ENCODE data around the gene CCNB1.

GRCh38 chr5:69217548-69218526 is 50.9 kb downstream of the CCNB1 start:
- peak; percentile 83 for TF ChIP-seq POLR2AphosphoS5 (IDR thresholded peaks at IDR 0.05; ENCODE audit: low read depth, low read length)
- TF ChIP-seq, protein P1, sequence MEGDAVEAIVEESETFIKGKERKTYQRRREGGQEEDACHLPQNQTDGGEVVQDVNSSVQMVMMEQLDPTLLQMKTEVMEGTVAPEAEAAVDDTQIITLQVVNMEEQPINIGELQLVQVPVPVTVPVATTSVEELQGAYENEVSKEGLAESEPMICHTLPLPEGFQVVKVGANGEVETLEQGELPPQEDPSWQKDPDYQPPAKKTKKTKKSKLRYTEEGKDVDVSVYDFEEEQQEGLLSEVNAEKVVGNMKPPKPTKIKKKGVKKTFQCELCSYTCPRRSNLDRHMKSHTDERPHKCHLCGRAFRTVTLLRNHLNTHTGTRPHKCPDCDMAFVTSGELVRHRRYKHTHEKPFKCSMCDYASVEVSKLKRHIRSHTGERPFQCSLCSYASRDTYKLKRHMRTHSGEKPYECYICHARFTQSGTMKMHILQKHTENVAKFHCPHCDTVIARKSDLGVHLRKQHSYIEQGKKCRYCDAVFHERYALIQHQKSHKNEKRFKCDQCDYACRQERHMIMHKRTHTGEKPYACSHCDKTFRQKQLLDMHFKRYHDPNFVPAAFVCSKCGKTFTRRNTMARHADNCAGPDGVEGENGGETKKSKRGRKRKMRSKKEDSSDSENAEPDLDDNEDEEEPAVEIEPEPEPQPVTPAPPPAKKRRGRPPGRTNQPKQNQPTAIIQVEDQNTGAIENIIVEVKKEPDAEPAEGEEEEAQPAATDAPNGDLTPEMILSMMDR (IDR thresholded peaks at IDR 0.05): no peak
